MCF 10A (cell line): ENCODE measurements around the gene COG6. TPM values are rescaled to one million over a fixed set of nuclear protein-coding genes. Genes with fewer than 3 reads are reported as not detected.

Source experiments
- BruUV-seq: library from RNA; stranded (reverse); fragments of 400-500 nt; replicated peaks from 2 replicates; lab custom pipeline; 2021; lab: Mats Ljungman, UMichigan
- CTCF ChIA-PET: fragments of 300-600 bp; sonication (Branson Sonifier 250); formaldehyde crosslinking; extraction: SDS; loops from one replicate; lab custom pipeline; 2021; ENCODE audit warnings: antibody characterized with exemption, inconsistent platforms; lab: Yijun Ruan, JAX
- POLR2A ChIA-PET: fragments of 300-600, 350-650 bp; sonication (Branson Sonifier 250); formaldehyde crosslinking; extraction: SDS; loops from one replicate; lab custom pipeline; 2020; ENCODE audit warnings: antibody characterized with exemption, inconsistent platforms; lab: Yijun Ruan, JAX
- DNase-seq: peaks from one replicate; pipeline ENCODE4 v3.0.0-alpha.2; 2018; ENCODE audit not compliant: unreplicated experiment
- H3K27ac Mint-ChIP-seq: one replicate; pipeline ENCODE4 v1.8.0; 2022; ENCODE audit warnings: mild to moderate bottlenecking, low read depth, mixed read lengths; ENCODE audit not compliant: unreplicated experiment
- H3K27me3 Mint-ChIP-seq: one replicate; pipeline ENCODE4 v1.8.0; 2022; ENCODE audit warnings: mixed read lengths; ENCODE audit not compliant: insufficient read depth, unreplicated experiment
- H3K36me3 Mint-ChIP-seq: one replicate; pipeline ENCODE4 v1.8.0; 2022; ENCODE audit warnings: mild to moderate bottlenecking, moderate library complexity, mixed read lengths; ENCODE audit not compliant: insufficient read depth, unreplicated experiment
- H3K4me1 Mint-ChIP-seq: one replicate; pipeline ENCODE4 v1.8.0; 2022; ENCODE audit warnings: mixed read lengths; ENCODE audit not compliant: insufficient read depth, unreplicated experiment
- H3K4me3 Mint-ChIP-seq: one replicate; pipeline ENCODE4 v1.8.0; 2022; ENCODE audit warnings: mild to moderate bottlenecking, moderate library complexity, mixed read lengths; ENCODE audit not compliant: unreplicated experiment
- H3K9me3 Mint-ChIP-seq: one replicate; pipeline ENCODE4 v1.8.0; 2022; ENCODE audit warnings: mixed read lengths; ENCODE audit not compliant: unreplicated experiment
- intact Hi-C: fragments of 100-400 bp; cut with micrococcal nuclease; formaldehyde crosslinking; loops from 2 replicates; pipeline ENCODE4 v1.14.1; 2022
- total RNA-seq: library from RNA; stranded (reverse); gene quantifications from 2 replicates; pipeline ENCODE4 v1.2.3, GENCODE V29; 2022
- TF ChIP-seq, protein P1 (sequence below): fragments of 200-600 bp; IDR thresholded peaks from one replicate; pipeline ENCODE4 v1.8.0; 2022; ENCODE audit warnings: antibody characterized with exemption, mild to moderate bottlenecking; ENCODE audit not compliant: unreplicated experiment

The COG6 gene
- total RNA-seq, 1 experiment from 2014 or later, result 28.8 TPM

DNA sequence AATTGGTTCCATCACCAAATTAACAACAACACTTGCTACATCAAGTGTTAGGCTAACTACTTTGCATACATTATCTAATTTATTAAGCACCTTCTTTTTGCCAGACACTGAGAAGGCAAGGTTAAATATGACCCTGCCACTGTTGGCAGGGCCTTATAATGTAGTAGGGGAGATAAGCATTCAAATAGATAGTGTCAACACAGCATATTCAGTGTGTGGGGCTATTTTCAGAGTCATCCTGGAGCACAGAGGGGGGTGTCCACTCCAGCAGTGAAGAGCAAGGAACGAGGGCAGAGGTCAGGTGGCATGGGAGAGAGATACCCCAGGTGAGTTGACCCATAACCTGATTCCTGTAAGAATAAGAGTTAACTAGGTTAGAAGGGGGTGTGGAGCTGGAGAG lies 121.6 kb downstream of the COG6 start:
- DNase-seq, result no peak
- no peaks in the 10 kb centered on the region for H3K27me3 Mint-ChIP-seq
- no peaks in the 10 kb centered on the region for H3K36me3 Mint-ChIP-seq
- TF ChIP-seq, protein P1, sequence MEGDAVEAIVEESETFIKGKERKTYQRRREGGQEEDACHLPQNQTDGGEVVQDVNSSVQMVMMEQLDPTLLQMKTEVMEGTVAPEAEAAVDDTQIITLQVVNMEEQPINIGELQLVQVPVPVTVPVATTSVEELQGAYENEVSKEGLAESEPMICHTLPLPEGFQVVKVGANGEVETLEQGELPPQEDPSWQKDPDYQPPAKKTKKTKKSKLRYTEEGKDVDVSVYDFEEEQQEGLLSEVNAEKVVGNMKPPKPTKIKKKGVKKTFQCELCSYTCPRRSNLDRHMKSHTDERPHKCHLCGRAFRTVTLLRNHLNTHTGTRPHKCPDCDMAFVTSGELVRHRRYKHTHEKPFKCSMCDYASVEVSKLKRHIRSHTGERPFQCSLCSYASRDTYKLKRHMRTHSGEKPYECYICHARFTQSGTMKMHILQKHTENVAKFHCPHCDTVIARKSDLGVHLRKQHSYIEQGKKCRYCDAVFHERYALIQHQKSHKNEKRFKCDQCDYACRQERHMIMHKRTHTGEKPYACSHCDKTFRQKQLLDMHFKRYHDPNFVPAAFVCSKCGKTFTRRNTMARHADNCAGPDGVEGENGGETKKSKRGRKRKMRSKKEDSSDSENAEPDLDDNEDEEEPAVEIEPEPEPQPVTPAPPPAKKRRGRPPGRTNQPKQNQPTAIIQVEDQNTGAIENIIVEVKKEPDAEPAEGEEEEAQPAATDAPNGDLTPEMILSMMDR, result no peak
- no TSS peak for BruUV-seq
- peaks cover 10% of the 10 kb centered on the region for H3K4me1 Mint-ChIP-seq
- H3K9me3 Mint-ChIP-seq, result no peaks in the 10 kb centered on the region
- peak overlapping the region; percentile 31 for H3K27ac Mint-ChIP-seq
- no peak overlapping the region for H3K4me3 Mint-ChIP-seq
- ChIA-PET POLR2A (interaction anchor here (0.5 to 1.0 kb wide), 5 partner anchors 81 to 569 kb away, joined by 3 to 5 read pairs (median 3); no protein-coding TSS in a partner anchor), CTCF (interaction anchor here (0.7 to 1.9 kb wide), 3 partner anchors 10 to 999 kb away, joined by 3 to 8 read pairs (median 3); no protein-coding TSS in a partner anchor)
- intact Hi-C loops, result no loop called here

DNA sequence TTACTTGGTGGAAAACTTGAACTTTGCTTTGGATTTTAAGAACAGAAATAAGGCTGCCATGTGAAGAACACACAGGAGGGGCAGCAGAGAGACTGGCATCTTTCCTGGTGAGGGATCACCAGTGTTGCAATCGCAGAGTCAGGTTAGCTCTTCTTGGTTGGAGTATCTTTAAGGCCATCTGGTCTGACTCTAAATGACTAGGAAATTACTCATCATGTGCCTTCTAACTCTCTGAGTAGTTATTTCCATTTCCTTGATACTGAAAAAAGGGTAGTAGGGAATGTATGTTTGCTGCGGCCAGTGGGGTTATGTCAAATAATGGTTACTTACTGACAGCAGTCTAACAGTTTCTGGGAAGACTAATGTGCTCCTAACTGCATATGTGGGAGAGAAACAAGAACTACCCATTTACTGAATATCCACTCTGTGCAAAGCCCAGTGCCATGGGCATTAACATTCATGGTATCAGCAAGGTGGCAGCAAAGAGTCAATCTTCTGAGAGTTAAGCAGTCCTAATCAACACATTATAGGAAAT lies 122.1 kb downstream of the COG6 start:
- peak overlapping the region; percentile 31 for H3K27ac Mint-ChIP-seq

DNA sequence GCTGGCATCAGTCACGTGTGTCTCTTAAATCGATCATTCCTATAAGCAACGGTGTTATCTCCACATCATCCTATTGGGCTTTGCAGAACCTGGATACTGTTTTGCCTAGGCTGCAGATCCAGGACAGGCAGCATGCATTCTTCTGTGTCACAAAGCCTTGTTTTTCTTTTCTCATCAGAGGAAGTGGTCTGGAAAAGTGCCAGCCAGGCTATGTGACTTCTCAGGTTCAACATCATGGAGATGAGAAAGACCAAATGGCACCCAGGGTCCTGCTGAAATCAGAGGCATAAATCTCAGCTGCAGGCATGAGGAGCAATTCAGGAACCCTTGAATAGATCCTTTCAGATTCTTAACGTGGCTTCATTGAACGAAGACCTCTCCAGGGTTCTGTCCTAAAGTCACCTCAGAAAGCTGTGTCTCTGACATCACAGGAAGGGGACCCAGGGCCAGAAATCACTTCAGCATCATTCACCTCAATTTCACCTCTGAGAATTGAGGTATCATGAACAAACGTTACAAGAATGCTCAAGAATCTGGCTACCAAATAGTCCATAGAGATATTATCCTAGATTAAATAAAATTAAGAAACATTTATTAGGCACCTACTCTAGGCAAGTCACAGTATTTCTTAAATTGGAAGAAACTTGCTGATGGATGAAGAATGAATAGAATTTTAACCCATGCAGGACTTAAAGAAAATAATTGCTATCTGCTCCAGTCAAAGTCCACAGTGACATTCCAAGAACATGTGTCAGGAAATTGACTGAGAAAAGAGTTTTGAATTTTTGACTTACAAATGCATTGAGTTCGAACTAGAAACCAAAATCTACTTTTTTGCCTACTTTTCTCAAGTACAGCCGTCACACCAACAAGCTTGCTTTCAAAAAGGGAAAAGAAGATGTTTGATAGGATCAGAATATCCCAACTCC lies 124.1 kb downstream of the COG6 start:
- no peak overlapping the region for H3K27ac Mint-ChIP-seq
- H3K9me3 Mint-ChIP-seq, result no peaks in the 10 kb centered on the region
- H3K36me3 Mint-ChIP-seq, result no peaks in the 10 kb centered on the region
- H3K27me3 Mint-ChIP-seq, result no peaks in the 10 kb centered on the region
- BruUV-seq, result no TSS peak
- POLR2A ChIA-PET, result no interaction called here
- intact Hi-C loops, result loop anchor here (5.0 to 10.0 kb wide), 2 partner anchors 285 to 888 kb away; partner anchors contain the start of gene FOXO1
- DNase-seq, result no peak
- H3K4me1 Mint-ChIP-seq, result peaks cover 13% of the 10 kb centered on the region
- no peak overlapping the region for H3K4me3 Mint-ChIP-seq
- TF ChIP-seq, protein P1, result no peak
- CTCF ChIA-PET, result interaction anchor here (0.5 to 1.5 kb wide), 3 partner anchors 13 to 902 kb away, joined by 4 to 10 read pairs (median 4); no protein-coding TSS in a partner anchor

More for the DNA sequence above, 122.1 kb downstream of the COG6 start:
- no peaks in the 10 kb centered on the region for H3K9me3 Mint-ChIP-seq
- intact Hi-C loops, result no loop called here
- TF ChIP-seq, protein P1, result peak; percentile 23
- ChIA-PET POLR2A (interaction anchor here (0.5 to 1.0 kb wide), 5 partner anchors 82 to 568 kb away, joined by 3 to 5 read pairs (median 3); no protein-coding TSS in a partner anchor), CTCF (interaction anchor here (0.7 to 1.9 kb wide), 6 partner anchors 11 to 998 kb away, joined by 3 to 10 read pairs (median 4); no protein-coding TSS in a partner anchor)
- peaks cover 10% of the 10 kb centered on the region for H3K4me1 Mint-ChIP-seq
- no TSS peak for BruUV-seq
- peak; percentile 90 for DNase-seq
- no peak overlapping the region for H3K4me3 Mint-ChIP-seq
- no peaks in the 10 kb centered on the region for H3K36me3 Mint-ChIP-seq
- H3K27me3 Mint-ChIP-seq, result no peaks in the 10 kb centered on the region

- no peaks in the 10 kb centered on the region for H3K9me3 Mint-ChIP-seq
- ChIA-PET POLR2A (no interaction called here), CTCF (interaction anchor here (0.5 to 4.2 kb wide), 3 partner anchors 49 to 904 kb away, joined by 3 to 50 read pairs (median 4); no protein-coding TSS in a partner anchor)
- DNase-seq, result no peak
- no TSS peak for BruUV-seq
- H3K4me3 Mint-ChIP-seq, result no peak overlapping the region
- no peaks in the 10 kb centered on the region for H3K36me3 Mint-ChIP-seq
- intact Hi-C loops, result loop anchor here (5.0 to 10.0 kb wide), 2 partner anchors 284 to 887 kb away; partner anchors contain the start of gene FOXO1
- no peaks in the 10 kb centered on the region for H3K27me3 Mint-ChIP-seq
- peak overlapping the region; percentile 35 for H3K27ac Mint-ChIP-seq
- H3K4me1 Mint-ChIP-seq, result peaks cover 15% of the 10 kb centered on the region
- TF ChIP-seq, protein P1, result no peak
Observed at GRCh38 chr13:39780711-39781110, 125.2 kb downstream of the COG6 start.
